Smooth muscle cell (in vitro differentiated cells): ENCODE results near the gene HTT-AS. TPM values are rescaled to one million over a fixed set of nuclear protein-coding genes. Genes with fewer than 3 reads are reported as not detected.

Experiments
- DNase-seq: peaks from one replicate; lab custom pipeline; 2025; ENCODE audit not compliant: unreplicated experiment; lab: John Stamatoyannopoulos, UW
- H2AFZ ChIP-seq: fragments of 200-600 bp; sonication (generic); 2 replicates; pipeline ENCODE4 v1.6.0; 2016; ENCODE audit warnings: antibody characterized with exemption, low read depth, mild to moderate bottlenecking
- H3F3A ChIP-seq: fragments of 200-600 bp; sonication (generic); 2 replicates; pipeline ENCODE4 v1.6.0; 2017; ENCODE audit warnings: antibody characterized with exemption, low read depth
- H3K27ac ChIP-seq: fragments of 200-600 bp; sonication (generic); 2 replicates; pipeline ENCODE4 v1.5.1; 2016; ENCODE audit warnings: low read depth, mild to moderate bottlenecking
- H3K27me3 ChIP-seq: fragments of 200-600 bp; sonication (generic); 2 replicates; pipeline ENCODE4 v1.6.1; 2016; ENCODE audit warnings: low read depth, mild to moderate bottlenecking
- H3K36me3 ChIP-seq: fragments of 200-600 bp; sonication (generic); 2 replicates; pipeline ENCODE4 v1.5.1; 2016; ENCODE audit warnings: low read depth
- H3K4me1 ChIP-seq: fragments of 200-600 bp; sonication (generic); 2 replicates; pipeline ENCODE4 v1.5.1; 2016; ENCODE audit warnings: low read depth
- H3K4me2 ChIP-seq: fragments of 200-600 bp; sonication (generic); 2 replicates; pipeline ENCODE4 v1.6.0; 2016; ENCODE audit warnings: mild to moderate bottlenecking
- H3K4me3 ChIP-seq: fragments of 200-600 bp; sonication (generic); 2 replicates; pipeline ENCODE4 v1.5.1; 2016; ENCODE audit warnings: mild to moderate bottlenecking
- H3K79me2 ChIP-seq: fragments of 200-600 bp; sonication (generic); 2 replicates; pipeline ENCODE4 v1.6.0; 2016; ENCODE audit warnings: low read depth, mild to moderate bottlenecking
- H3K9ac ChIP-seq: fragments of 200-600 bp; sonication (generic); 2 replicates; pipeline ENCODE4 v1.6.0; 2016; ENCODE audit warnings: low read depth
- H3K9me3 ChIP-seq: fragments of 200-600 bp; sonication (generic); replicated peaks from 2 replicates; pipeline ENCODE4 v1.5.1; 2016; ENCODE audit warnings: low read depth
- H4K20me1 ChIP-seq: fragments of 200-600 bp; sonication (generic); 2 replicates; pipeline ENCODE4 v1.6.0; 2016; ENCODE audit warnings: low read depth
- WGBS: methylation state at CpG from one replicate; pipeline ENCODE4 v1.1.7; 2016; ENCODE audit warnings: low lambda C conversion rate; 5-methylcytosine and 5-hydroxymethylcytosine counted together
- polyA plus RNA-seq: library from polyadenylated mRNA; unstranded; fragments of >200 nt; fragmentation: Nextera tagmentation; extraction: Ambion mirVana; gene quantifications from 2 replicates; pipeline ENCODE4 v1.2.1, GENCODE V29; 2016
- total RNA-seq: library from RNA; depleted of rRNA; stranded (reverse); fragments of >200 nt; gene quantifications from 2 replicates; pipeline ENCODE4 v1.2.3, GENCODE V29; 2014
- TF ChIP-seq, protein P1 (sequence below): fragments of 200-600 bp; sonication (generic); IDR thresholded peaks from 2 replicates; pipeline ENCODE4 v1.5.1; 2017; ENCODE audit warnings: borderline replicate concordance, mild to moderate bottlenecking, antibody characterized with exemption; ENCODE audit not compliant: insufficient read depth, poor library complexity, severe bottlenecking

HTT-AS gene
- total and polyA plus RNA-seq, 2 experiments from 2014 or later = not detected

DNA sequence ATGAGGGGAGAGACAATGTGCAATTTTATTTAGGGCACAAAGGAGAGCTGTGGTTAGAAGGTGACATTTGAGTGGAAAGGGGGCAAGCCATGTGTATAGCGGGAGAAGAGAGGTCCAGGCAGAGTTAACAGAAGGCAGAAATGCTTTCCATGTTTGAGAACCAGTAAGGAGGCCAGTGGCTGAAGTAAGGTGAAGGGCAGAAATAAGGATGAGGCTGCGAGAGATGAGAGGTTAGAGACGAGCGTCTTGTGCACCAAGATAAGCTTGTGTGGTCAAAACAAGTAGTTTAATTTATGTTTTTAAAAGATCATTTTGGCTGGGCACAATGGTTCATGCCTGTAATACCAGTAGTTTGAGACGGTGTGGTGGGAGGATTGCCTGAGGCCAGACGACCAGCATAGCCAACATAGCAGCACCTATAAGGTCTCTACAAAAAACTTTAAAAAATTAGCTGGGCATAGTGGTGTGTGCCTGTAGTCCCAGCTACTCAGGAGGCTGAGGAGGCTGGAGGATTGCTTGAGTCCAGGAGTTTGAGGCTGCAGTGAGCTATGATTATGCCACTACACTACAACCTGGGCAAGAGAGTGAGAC is 8.7 kb upstream of the HTT-AS start:
- WGBS = 83% methylated on average over 6 of the region's 6 CpGs
- peaks cover 99% of the 10 kb centered on the region for H4K20me1 ChIP-seq

DNA sequence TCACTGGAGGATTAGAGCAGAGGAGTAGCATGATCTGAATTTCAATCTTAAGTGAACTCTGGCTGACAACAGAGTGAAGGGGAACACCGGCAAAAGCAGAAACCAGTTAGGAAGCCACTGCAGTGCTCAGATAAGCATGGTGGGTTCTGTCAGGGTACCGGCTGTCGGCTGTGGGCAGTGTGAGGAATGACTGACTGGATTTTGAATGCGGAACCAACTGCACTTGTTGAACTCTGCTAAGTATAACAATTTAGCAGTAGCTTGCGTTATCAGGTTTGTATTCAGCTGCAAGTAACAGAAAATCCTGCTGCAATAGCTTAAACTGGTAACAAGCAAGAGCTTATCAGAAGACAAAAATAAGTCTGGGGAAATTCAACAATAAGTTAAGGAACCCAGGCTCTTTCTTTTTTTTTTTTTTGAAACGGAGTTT is 5.4 kb upstream of the HTT-AS start:
- no peak overlapping the region for H3K9ac ChIP-seq
- WGBS = 81% methylated on average over 6 of the region's 6 CpGs
- TF ChIP-seq, protein P1, sequence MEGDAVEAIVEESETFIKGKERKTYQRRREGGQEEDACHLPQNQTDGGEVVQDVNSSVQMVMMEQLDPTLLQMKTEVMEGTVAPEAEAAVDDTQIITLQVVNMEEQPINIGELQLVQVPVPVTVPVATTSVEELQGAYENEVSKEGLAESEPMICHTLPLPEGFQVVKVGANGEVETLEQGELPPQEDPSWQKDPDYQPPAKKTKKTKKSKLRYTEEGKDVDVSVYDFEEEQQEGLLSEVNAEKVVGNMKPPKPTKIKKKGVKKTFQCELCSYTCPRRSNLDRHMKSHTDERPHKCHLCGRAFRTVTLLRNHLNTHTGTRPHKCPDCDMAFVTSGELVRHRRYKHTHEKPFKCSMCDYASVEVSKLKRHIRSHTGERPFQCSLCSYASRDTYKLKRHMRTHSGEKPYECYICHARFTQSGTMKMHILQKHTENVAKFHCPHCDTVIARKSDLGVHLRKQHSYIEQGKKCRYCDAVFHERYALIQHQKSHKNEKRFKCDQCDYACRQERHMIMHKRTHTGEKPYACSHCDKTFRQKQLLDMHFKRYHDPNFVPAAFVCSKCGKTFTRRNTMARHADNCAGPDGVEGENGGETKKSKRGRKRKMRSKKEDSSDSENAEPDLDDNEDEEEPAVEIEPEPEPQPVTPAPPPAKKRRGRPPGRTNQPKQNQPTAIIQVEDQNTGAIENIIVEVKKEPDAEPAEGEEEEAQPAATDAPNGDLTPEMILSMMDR = no peak
- no peaks in the 10 kb centered on the region for H3K9me3 ChIP-seq
- H3K4me2 ChIP-seq = no peak overlapping the region
- no peak overlapping the region for H3K27ac ChIP-seq
- H3K79me2 ChIP-seq = peaks cover 88% of the 10 kb centered on the region
- H3K4me1 ChIP-seq = peaks cover 12% of the 10 kb centered on the region
- no peak overlapping the region for H2AFZ ChIP-seq
- no peaks in the 10 kb centered on the region for H3K27me3 ChIP-seq
- H3K36me3 ChIP-seq = no peaks in the 10 kb centered on the region
- H3F3A ChIP-seq = no peaks in the 10 kb centered on the region
- H3K4me3 ChIP-seq = no peak overlapping the region
- H4K20me1 ChIP-seq = peaks cover 91% of the 10 kb centered on the region
- DNase-seq = no peak

More for the DNA sequence above, 8.7 kb upstream of the HTT-AS start:
- Histone ChIP-seq H3K9ac (no peak overlapping the region), H3K9me3 (no peaks in the 10 kb centered on the region), H3F3A (no peaks in the 10 kb centered on the region), H3K27ac (no peak overlapping the region), H2AFZ (no peak overlapping the region), H3K4me2 (no peak overlapping the region), H3K27me3 (no peaks in the 10 kb centered on the region), H3K79me2 (peaks cover 72% of the 10 kb centered on the region), H3K4me3 (no peak overlapping the region), H3K36me3 (no peaks in the 10 kb centered on the region), H3K4me1 (no peaks in the 10 kb centered on the region)
- no peak for DNase-seq
- TF ChIP-seq, protein P1 = no peak

DNA sequence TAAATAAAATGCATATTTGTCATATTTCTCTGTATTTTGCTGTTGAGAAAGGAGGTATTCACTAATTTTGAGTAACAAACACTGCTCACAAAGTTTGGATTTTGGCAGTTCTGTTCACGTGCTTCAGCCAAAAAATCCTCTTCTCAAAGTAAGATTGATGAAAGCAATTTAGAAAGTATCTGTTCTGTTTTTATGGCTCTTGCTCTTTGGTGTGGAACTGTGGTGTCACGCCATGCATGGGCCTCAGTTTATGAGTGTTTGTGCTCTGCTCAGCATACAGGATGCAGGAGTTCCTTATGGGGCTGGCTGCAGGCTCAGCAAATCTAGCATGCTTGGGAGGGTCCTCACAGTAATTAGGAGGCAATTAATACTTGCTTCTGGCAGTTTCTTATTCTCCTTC is 3.5 kb upstream of the HTT-AS start:
- Histone ChIP-seq H3K27ac (no peak overlapping the region), H3K4me2 (no peak overlapping the region), H3K9me3 (no peaks in the 10 kb centered on the region), H3K36me3 (no peaks in the 10 kb centered on the region), H3F3A (no peaks in the 10 kb centered on the region), H3K27me3 (no peaks in the 10 kb centered on the region), H3K4me3 (no peak overlapping the region), H4K20me1 (peaks cover 72% of the 10 kb centered on the region), H2AFZ (no peak overlapping the region), H3K79me2 (peaks cover 72% of the 10 kb centered on the region), H3K4me1 (peaks cover 16% of the 10 kb centered on the region), H3K9ac (no peak overlapping the region)
- DNase-seq = no peak
- TF ChIP-seq, protein P1 = no peak
- WGBS = 58% methylated on average over 2 of the region's 2 CpGs

DNA sequence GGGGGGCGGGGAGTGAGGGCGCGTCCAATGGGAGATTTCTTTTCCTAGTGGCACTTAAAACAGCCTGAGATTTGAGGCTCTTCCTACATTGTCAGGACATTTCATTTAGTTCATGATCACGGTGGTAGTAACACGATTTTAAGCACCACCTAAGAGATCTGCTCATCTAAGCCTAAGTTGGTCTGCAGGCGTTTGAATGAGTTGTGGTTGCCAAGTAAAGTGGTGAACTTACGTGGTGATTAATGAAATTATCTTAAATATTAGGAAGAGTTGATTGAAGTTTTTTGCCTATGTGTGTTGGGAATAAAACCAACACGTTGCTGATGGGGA is 1.3 kb upstream of the HTT-AS start:
- peak overlapping the region; percentile 97 for H3K4me3 ChIP-seq
- TF ChIP-seq, protein P1 = no peak
- no peak overlapping the region for H2AFZ ChIP-seq
- no peaks in the 10 kb centered on the region for H3K36me3 ChIP-seq
- H3K4me2 ChIP-seq = peak overlapping the region; percentile 86
- DNase-seq = no peak
- H3K27ac ChIP-seq = peak overlapping the region; percentile 99
- peaks cover 50% of the 10 kb centered on the region for H3K79me2 ChIP-seq
- no peaks in the 10 kb centered on the region for H3K27me3 ChIP-seq
- H3K9me3 ChIP-seq = no peaks in the 10 kb centered on the region
- no peaks in the 10 kb centered on the region for H3F3A ChIP-seq
- H3K9ac ChIP-seq = peak overlapping the region; percentile 99
- peaks cover 50% of the 10 kb centered on the region for H4K20me1 ChIP-seq
- peaks cover 16% of the 10 kb centered on the region for H3K4me1 ChIP-seq
- 2% methylated on average over 8 of the region's 8 CpGs for WGBS
